MCF 10A (cell line): ENCODE measurements around the gene TIPARP. TPM values are rescaled to one million over a fixed set of nuclear protein-coding genes. Genes with fewer than 3 reads are reported as not detected.
A peak's percentile ranks its signal among the peaks of the same experiment; 100 is the strongest.

Source experiments
- BruUV-seq: library from RNA; stranded (reverse); fragments of 400-500 nt; replicated peaks from 2 replicates; lab custom pipeline; 2021; lab: Mats Ljungman, UMichigan
- CTCF ChIA-PET: fragments of 300-600 bp; sonication (Branson Sonifier 250); formaldehyde crosslinking; extraction: SDS; loops from one replicate; lab custom pipeline; 2021; ENCODE audit warnings: antibody characterized with exemption, inconsistent platforms; lab: Yijun Ruan, JAX
- POLR2A ChIA-PET: fragments of 300-600, 350-650 bp; sonication (Branson Sonifier 250); formaldehyde crosslinking; extraction: SDS; loops from one replicate; lab custom pipeline; 2020; ENCODE audit warnings: antibody characterized with exemption, inconsistent platforms; lab: Yijun Ruan, JAX
- DNase-seq: peaks from one replicate; pipeline ENCODE4 v3.0.0-alpha.2; 2018; ENCODE audit not compliant: unreplicated experiment
- H3K27ac Mint-ChIP-seq: one replicate; pipeline ENCODE4 v1.8.0; 2022; ENCODE audit warnings: mild to moderate bottlenecking, low read depth, mixed read lengths; ENCODE audit not compliant: unreplicated experiment
- H3K27me3 Mint-ChIP-seq: one replicate; pipeline ENCODE4 v1.8.0; 2022; ENCODE audit warnings: mixed read lengths; ENCODE audit not compliant: insufficient read depth, unreplicated experiment
- H3K36me3 Mint-ChIP-seq: one replicate; pipeline ENCODE4 v1.8.0; 2022; ENCODE audit warnings: mild to moderate bottlenecking, moderate library complexity, mixed read lengths; ENCODE audit not compliant: insufficient read depth, unreplicated experiment
- H3K4me1 Mint-ChIP-seq: one replicate; pipeline ENCODE4 v1.8.0; 2022; ENCODE audit warnings: mixed read lengths; ENCODE audit not compliant: insufficient read depth, unreplicated experiment
- H3K4me3 Mint-ChIP-seq: one replicate; pipeline ENCODE4 v1.8.0; 2022; ENCODE audit warnings: mild to moderate bottlenecking, moderate library complexity, mixed read lengths; ENCODE audit not compliant: unreplicated experiment
- H3K9me3 Mint-ChIP-seq: one replicate; pipeline ENCODE4 v1.8.0; 2022; ENCODE audit warnings: mixed read lengths; ENCODE audit not compliant: unreplicated experiment
- intact Hi-C: fragments of 100-400 bp; cut with micrococcal nuclease; formaldehyde crosslinking; loops from 2 replicates; pipeline ENCODE4 v1.14.1; 2022
- total RNA-seq: library from RNA; stranded (reverse); gene quantifications from 2 replicates; pipeline ENCODE4 v1.2.3, GENCODE V29; 2022
- TF ChIP-seq, protein P1 (sequence below): fragments of 200-600 bp; IDR thresholded peaks from one replicate; pipeline ENCODE4 v1.8.0; 2022; ENCODE audit warnings: antibody characterized with exemption, mild to moderate bottlenecking; ENCODE audit not compliant: unreplicated experiment

TIPARP gene
- total RNA-seq, 1 experiment from 2014 or later = 50.0 TPM

DNA sequence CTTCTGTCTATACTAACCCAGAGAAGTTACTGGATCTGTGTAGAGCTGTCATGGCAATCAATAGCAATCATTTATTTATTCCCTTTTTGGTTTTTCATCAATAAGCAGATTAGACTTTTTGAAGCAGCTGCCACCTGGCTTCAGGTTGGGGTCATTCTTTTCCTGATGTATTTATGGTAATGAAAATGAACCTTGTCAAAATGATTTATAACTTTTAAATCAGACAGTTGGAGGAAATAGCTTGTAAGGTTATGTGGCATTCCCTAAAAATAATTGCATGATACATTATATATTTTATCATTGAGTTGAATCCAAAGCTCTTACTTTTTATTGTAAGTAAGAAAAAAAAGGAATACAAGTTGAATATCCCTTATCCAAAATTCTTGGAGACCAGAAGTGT lies 8.6 kb downstream of the TIPARP start:
- CTCF ChIA-PET = interaction anchor here (0.5 to 1.7 kb wide), 8 partner anchors 9 to 455 kb away, joined by 3 to 6 read pairs (median 4); no protein-coding TSS in a partner anchor
- no TSS peak for BruUV-seq

DNA sequence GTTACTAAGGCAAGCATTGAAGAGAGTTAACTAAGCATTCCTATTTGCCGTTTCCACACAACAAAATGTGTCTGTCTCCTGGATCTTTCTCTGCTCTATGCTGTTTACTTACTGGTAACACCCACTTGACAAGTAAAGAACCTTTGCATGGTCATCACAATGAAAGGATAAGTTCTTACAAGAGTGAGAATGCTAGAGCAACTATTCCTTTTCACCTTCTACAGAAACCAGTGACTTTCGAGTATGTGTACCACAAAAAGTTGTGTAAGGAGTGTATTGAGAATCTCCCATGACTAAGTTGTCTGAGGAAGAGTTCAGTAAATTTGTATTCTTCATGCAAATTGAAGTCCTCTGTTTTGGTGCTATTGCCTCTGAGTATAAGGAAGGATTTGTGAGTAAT lies 10.8 kb downstream of the TIPARP start:
- H3K9me3 Mint-ChIP-seq = no peaks in the 10 kb centered on the region
- no peaks in the 10 kb centered on the region for H3K27me3 Mint-ChIP-seq
- ChIA-PET POLR2A (interaction anchor here (0.8 to 6.5 kb wide), 18 partner anchors 8 to 475 kb away, joined by 3 to 122 read pairs (median 6); partner anchors contain the start of genes CCNL1, SSR3 and TIPARP), CTCF (interaction anchor here (0.6 to 1.3 kb wide), 3 partner anchors 55 to 453 kb away, joined by 3 to 7 read pairs (median 3); no protein-coding TSS in a partner anchor)
- H3K36me3 Mint-ChIP-seq = peaks cover 66% of the 10 kb centered on the region
- DNase-seq = peak; percentile 42
- peaks cover 54% of the 10 kb centered on the region for H3K4me1 Mint-ChIP-seq
- no TSS peak for BruUV-seq
- intact Hi-C loops = no loop called here
- peak overlapping the region; percentile 87 for H3K27ac Mint-ChIP-seq
- TF ChIP-seq, protein P1, sequence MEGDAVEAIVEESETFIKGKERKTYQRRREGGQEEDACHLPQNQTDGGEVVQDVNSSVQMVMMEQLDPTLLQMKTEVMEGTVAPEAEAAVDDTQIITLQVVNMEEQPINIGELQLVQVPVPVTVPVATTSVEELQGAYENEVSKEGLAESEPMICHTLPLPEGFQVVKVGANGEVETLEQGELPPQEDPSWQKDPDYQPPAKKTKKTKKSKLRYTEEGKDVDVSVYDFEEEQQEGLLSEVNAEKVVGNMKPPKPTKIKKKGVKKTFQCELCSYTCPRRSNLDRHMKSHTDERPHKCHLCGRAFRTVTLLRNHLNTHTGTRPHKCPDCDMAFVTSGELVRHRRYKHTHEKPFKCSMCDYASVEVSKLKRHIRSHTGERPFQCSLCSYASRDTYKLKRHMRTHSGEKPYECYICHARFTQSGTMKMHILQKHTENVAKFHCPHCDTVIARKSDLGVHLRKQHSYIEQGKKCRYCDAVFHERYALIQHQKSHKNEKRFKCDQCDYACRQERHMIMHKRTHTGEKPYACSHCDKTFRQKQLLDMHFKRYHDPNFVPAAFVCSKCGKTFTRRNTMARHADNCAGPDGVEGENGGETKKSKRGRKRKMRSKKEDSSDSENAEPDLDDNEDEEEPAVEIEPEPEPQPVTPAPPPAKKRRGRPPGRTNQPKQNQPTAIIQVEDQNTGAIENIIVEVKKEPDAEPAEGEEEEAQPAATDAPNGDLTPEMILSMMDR = no peak
- peak overlapping the region; percentile 59 for H3K4me3 Mint-ChIP-seq

More for the DNA sequence above, 8.6 kb downstream of the TIPARP start:
- peaks cover 53% of the 10 kb centered on the region for H3K4me1 Mint-ChIP-seq
- H3K36me3 Mint-ChIP-seq = peaks cover 72% of the 10 kb centered on the region
- no peak overlapping the region for H3K4me3 Mint-ChIP-seq
- no peak for DNase-seq
- no peaks in the 10 kb centered on the region for H3K9me3 Mint-ChIP-seq
- POLR2A ChIA-PET = interaction anchor here (0.9 to 1.6 kb wide), 10 partner anchors 8 to 492 kb away, joined by 3 to 7 read pairs (median 4); partner anchors contain the start of gene TIPARP
- TF ChIP-seq, protein P1 = no peak
- intact Hi-C loops = no loop called here
- no peaks in the 10 kb centered on the region for H3K27me3 Mint-ChIP-seq
- no peak overlapping the region for H3K27ac Mint-ChIP-seq

DNA sequence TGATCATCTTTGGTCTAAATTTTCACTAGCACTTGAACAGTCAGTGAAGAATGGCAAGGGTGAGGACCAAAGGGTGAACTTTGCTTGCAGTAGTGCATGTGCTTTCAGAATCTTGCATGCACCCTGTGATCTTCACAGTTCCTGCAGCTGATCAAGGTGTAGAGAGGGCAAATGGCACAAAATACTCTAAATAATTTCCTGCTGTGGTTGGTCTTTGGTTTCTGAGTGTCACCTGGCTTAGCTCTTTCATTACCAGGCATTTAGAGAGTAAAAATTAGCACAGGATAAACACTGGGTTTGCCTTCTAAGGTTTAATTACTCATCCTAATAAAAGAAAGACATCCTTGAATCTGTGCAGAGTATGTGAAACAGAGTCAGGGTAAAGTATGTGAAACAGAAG lies 11.4 kb downstream of the TIPARP start:
- peak overlapping the region; percentile 59 for H3K4me3 Mint-ChIP-seq
- DNase-seq = no peak
- ChIA-PET POLR2A (interaction anchor here (0.8 to 6.5 kb wide), 18 partner anchors 9 to 489 kb away, joined by 3 to 122 read pairs (median 6); partner anchors contain the start of genes CCNL1, SSR3 and TIPARP), CTCF (interaction anchor here (0.6 to 2.0 kb wide), 5 partner anchors 10 to 399 kb away, joined by 3 to 7 read pairs (median 3); no protein-coding TSS in a partner anchor)
- peaks cover 65% of the 10 kb centered on the region for H3K36me3 Mint-ChIP-seq
- no peaks in the 10 kb centered on the region for H3K27me3 Mint-ChIP-seq
- peaks cover 54% of the 10 kb centered on the region for H3K4me1 Mint-ChIP-seq
- no TSS peak for BruUV-seq
- H3K9me3 Mint-ChIP-seq = no peaks in the 10 kb centered on the region
- TF ChIP-seq, protein P1 = no peak
- peak overlapping the region; percentile 87 for H3K27ac Mint-ChIP-seq
- intact Hi-C loops = no loop called here

- TF ChIP-seq, protein P1 = no peak
- intact Hi-C loops = no loop called here
- Mint-ChIP-seq H3K27ac (no peak overlapping the region), H3K27me3 (no peaks in the 10 kb centered on the region), H3K36me3 (peaks cover 60% of the 10 kb centered on the region), H3K4me1 (peaks cover 55% of the 10 kb centered on the region), H3K9me3 (no peaks in the 10 kb centered on the region), H3K4me3 (peak overlapping the region; percentile 36)
- CTCF ChIA-PET = interaction anchor here (0.8 to 2.0 kb wide), 4 partner anchors 11 to 450 kb away, joined by 3 to 7 read pairs (median 4); no protein-coding TSS in a partner anchor
- no TSS peak for BruUV-seq
- DNase-seq = no peak
- POLR2A ChIA-PET = interaction anchor here (0.9 to 6.5 kb wide), 11 partner anchors 10 to 488 kb away, joined by 3 to 122 read pairs (median 8); partner anchors contain the start of genes CCNL1, SSR3 and TIPARP
Measured at GRCh38 chr3:156687023-156687422, 12.6 kb downstream of the TIPARP start.
